Heart right ventricle (tissue), 16 donors: ENCODE results near the gene MPRIP. TPM values are rescaled to one million over a fixed set of nuclear protein-coding genes. Genes with fewer than 3 reads are reported as not detected.

Experiments
- ATAC-seq, 8 donors: fragments of 200-7000 bp; cut with Tn5 transposase; one replicate each; pipeline ENCODE4 v1.9.1; 2020; ENCODE audit warnings: mild to moderate bottlenecking in 8 of 8, moderate library complexity in 8 of 8, moderate number of reproducible peaks in 1 of 8
- DNase-seq, 2 donors: peaks; one replicate each; pipeline ENCODE4 v3.0.0-alpha.2; 2020
- H3K27ac ChIP-seq, 10 donors: fragments of 200-600 bp; sonication (generic) in 2 of 10; one replicate each; pipeline versions ENCODE4 v1.5.0 to v1.8.0; 2020 to 2022; ENCODE audit warnings: mild to moderate bottlenecking in 3 of 10
- H3K27me3 ChIP-seq, 7 donors: fragments of 200-600 bp; one replicate each; pipeline ENCODE4 v1.8.0; 2021 to 2022; ENCODE audit warnings: mild to moderate bottlenecking in 2 of 7
- H3K36me3 ChIP-seq, 9 donors: fragments of 200-600 bp; sonication (generic) in 1 of 9; one replicate each; pipeline versions ENCODE4 v1.5.0 to v1.8.0; 2020 to 2022; ENCODE audit warnings: mild to moderate bottlenecking in 2 of 9
- H3K4me1 ChIP-seq, 9 donors: fragments of 200-600 bp; sonication (generic) in 1 of 9; one replicate each; pipeline versions ENCODE4 v1.5.0 to v1.8.0; 2020 to 2022; ENCODE audit warnings: mild to moderate bottlenecking in 4 of 9
- H3K4me3 ChIP-seq, 10 donors: fragments of 200-600 bp; sonication (generic) in 2 of 10; one replicate each; pipeline versions ENCODE4 v1.5.0 to v1.8.0; 2020 to 2022; ENCODE audit warnings: mild to moderate bottlenecking in 7 of 10, moderate library complexity in 2 of 10
- H3K9me3 ChIP-seq, 11 donors: fragments of 200-600 bp in 10 of 11; sonication (generic) in 2 of 11; one replicate each; pipeline versions ENCODE4 v1.5.0 to v1.8.0; 2013 to 2022; ENCODE audit warnings: mild to moderate bottlenecking in 2 of 11, control low read depth in 1 of 11, moderate library complexity in 1 of 11
- CTCF ChIP-seq, 9 donors: fragments of 200-600 bp; sonication (generic) in 2 of 9; IDR thresholded peaks; one replicate each; pipeline versions ENCODE4 v1.5.0 to v1.8.0; 2021 to 2022; ENCODE audit warnings: antibody characterized with exemption in 9 of 9, mild to moderate bottlenecking in 5 of 9, moderate library complexity in 1 of 9
- WGBS, 2 donors: extraction: QIAGEN DNeasy Blood & Tissue Kit; methylation state at CpG; one replicate each; pipeline ENCODE4 v1.1.7; 2013; ENCODE audit warnings: inconsistent platforms in 1 of 2; 5-methylcytosine and 5-hydroxymethylcytosine counted together
- intact Hi-C, 10 donors: fragments of 100-400 bp; cut with DNase I; formaldehyde crosslinking; loops; one replicate each; pipeline versions ENCODE4 v1.11.1 to v1.14.2; 2022
- polyA plus RNA-seq, 2 donors: library from polyadenylated mRNA; stranded (reverse); fragments of 200-250 nt; gene quantifications; one replicate each; pipeline ENCODE4 v1.2.3, GENCODE V29; 2013
- total RNA-seq, 10 donors: library from RNA; stranded (reverse); fragmentation: NEBNext Ultra II Directional in 3 of 10; extraction: Animal tissue kit (Norgen Biotek cat#: 25700) in 3 of 10; gene quantifications; one replicate each; pipeline versions ENCODE4 v1.2.1 to v1.2.4, GENCODE V29; 2021 to 2023
- donor health status: Arrhythmogenic right ventricular cardiomyopathy.
- donor health status: ischemic (EF 13 %, LVEDD 7.1; RV severe dilation, severe dysfunction).
- donor health status: healthy with polysubstance abuse.
- donor health status: DM: no; HTN: yes; CAD: no.
- donor health status: DM: no; HTN: no; CAD: no.
- donor health status: ischemic (EF 25% LVEDD 6.9; RV normal size, moderate dysfunction).
- donor health status: ischemic (EF 25% LVEDD 5.7; RV mildly dilated, moderate dysfunction).
- donor health status: healthy.
- donor health status: DM: yes; HTN: yes; CAD: no.
- donor health status: Ischemic cardiomyopathy.
- donor health status: ischemic (EF 35%, LVEDD 5.7; RV mildly dilated, moderate dysfunction).
- donor health status: nonischemic (EF 11% LVEDD 7.7; RV severe dilation, severe dysfunction).
- donor health status: DM: yes; HTN: yes; CAD: no.
- donor health status: PGD.
- donor health status: ischemic (EF 29% LVEDD 5.4; RV normal size, mild dysfunction).
- donor health status: nonischemic (EF 23%, LVEDD 6.1; RV moderate dilation, normal function).

The MPRIP gene
- total and polyA plus RNA-seq, 12 donors, result 225 to 409 (median 321) TPM

DNA sequence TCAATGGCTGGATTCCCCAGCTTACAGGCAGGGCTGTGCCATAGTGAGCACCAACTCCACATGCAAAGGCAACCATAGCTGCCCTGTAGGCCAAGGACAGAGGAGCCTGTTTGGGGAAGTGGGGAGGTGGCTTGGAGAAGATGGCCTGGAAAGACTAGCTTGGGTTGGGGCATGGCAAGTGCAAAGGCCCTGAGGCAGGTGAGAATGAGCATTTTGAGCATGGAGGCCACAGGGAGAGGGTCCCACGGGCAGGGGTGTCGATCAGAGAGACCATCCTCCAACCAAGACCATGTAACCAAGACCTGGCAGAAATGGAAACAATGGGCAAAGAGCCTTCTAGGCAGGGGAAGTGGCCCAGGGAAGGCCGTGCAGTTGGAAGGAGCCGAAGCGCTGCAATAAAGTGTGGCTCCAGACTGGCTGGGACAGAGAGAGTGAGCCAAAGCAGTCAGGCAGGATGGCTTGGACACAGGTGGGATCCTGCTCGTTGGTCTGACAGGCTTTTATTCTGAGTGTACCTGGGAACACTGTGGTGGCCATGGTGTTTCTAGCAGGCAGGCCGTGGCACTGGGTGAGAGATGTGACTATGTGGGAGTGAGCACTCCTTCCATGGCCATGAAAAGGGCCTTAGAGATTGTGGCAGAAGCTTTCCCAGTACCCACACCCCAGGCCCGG is 24.8 kb upstream of the MPRIP start:
- Histone ChIP-seq H3K36me3 (no peaks in the 10 kb centered on the region), H3K4me3 (no peak overlapping the region), H3K9me3 (no peaks in the 10 kb centered on the region), H3K27me3 (no peaks in the 10 kb centered on the region), H3K4me1 (peaks cover 7 to 33% (median 19%) of the 10 kb centered on the region in 9 donors), H3K27ac (no peak overlapping the region)
- ATAC-seq (no peak), DNase-seq (no peak)
- WGBS, 2 donors, result 96 to 97% methylated on average over 8 of the region's 8 CpGs
- intact Hi-C loops, result no loop called here
- no peak for TF ChIP-seq CTCF (IDR thresholded peaks at IDR 0.05)

DNA sequence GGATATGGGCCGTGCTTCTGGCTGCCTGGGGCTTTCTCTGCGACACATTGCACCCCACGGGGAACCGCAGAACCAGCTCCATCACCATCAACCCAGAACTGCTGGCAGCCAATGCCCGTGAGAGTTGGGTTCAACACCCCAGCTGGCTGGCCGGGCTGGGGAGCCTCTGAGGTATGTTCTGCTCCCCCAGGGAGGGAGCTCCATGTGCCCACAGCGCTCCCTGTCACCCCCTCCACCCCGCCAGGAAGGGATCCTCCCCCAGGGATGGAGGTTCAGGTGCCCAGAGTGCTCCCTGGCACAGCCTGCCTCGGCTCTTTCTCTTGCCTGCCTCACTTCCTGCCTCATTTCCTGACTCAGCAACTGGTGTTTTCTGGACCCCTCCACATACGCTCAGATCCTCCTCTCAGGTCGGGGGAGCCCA is 24.2 kb upstream of the MPRIP start:
- TF ChIP-seq CTCF (IDR thresholded peaks at IDR 0.05), result no peak
- no peaks in the 10 kb centered on the region for H3K9me3 ChIP-seq
- H3K27me3 ChIP-seq, result no peaks in the 10 kb centered on the region
- WGBS, 2 donors, result 82 to 90% methylated on average over 11 of the region's 11 CpGs
- no peak for DNase-seq
- H3K4me3 ChIP-seq, result no peak overlapping the region
- H3K27ac ChIP-seq, result no peak overlapping the region
- H3K4me1 ChIP-seq, result peaks cover 7 to 35% (median 19%) of the 10 kb centered on the region in 9 donors
- no peaks in the 10 kb centered on the region for H3K36me3 ChIP-seq
- ATAC-seq, result no peak
- intact Hi-C loops, result no loop called here

DNA sequence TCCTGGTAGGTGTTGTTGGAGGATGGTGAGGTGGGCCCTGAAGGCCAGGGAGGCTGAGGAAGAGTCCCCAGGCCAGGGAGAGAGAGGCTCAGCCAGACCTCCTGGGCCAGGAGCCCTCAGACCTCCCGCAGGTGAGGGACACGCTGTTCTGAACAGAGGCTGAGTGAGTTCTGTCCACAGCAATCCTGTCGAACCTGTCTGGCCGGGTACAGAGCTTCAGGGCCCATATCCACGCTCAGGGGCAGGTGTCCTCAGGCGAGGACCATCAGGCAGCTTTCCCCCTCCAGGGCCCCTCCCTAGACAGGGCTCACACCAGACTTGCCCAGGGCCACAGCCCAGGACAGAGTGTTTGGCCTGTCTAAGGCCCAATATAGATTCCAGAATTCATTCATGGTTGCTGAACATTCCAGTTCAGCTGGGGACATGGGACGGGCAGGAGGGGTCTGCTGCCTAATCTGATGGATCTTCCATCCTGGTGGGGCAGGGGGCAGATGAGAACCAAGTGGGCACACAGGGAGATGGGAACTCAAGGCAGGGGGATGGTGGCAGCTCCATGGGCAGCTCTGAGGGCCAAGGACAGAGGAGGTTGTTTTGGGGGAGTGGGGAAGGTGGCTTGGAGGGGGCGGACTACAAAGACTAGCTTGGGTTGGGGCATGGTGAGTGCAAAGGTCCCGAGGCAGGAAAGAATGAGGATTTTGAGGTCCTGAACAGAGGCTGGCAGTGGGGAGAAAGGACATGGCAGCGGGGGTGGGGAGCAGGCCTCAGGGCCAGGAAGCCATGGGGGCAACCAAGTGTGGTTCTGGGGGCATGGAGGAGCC is 23.4 kb upstream of the MPRIP start:
- DNase-seq (no peak), ATAC-seq (no peak)
- H3K4me1 ChIP-seq, result peaks cover 7 to 35% (median 19%) of the 10 kb centered on the region in 9 donors
- H3K27me3 ChIP-seq, result no peaks in the 10 kb centered on the region
- H3K9me3 ChIP-seq, result no peaks in the 10 kb centered on the region
- H3K4me3 ChIP-seq, result no peak overlapping the region
- H3K36me3 ChIP-seq, result no peaks in the 10 kb centered on the region
- TF ChIP-seq CTCF (IDR thresholded peaks at IDR 0.05), result no peak
- intact Hi-C loops, result no loop called here
- 96 to 97% methylated on average over 10 of the region's 10 CpGs for WGBS, 2 donors
- H3K27ac ChIP-seq, result no peak overlapping the region

- DNase-seq, result no peak
Observed at GRCh38 chr17:17019430-17019762, 22.9 kb upstream of the MPRIP start.

More at GRCh38 chr17:17019430-17019762, 22.9 kb upstream of the MPRIP start:
- Histone ChIP-seq H3K9me3 (no peaks in the 10 kb centered on the region), H3K27ac (no peak overlapping the region), H3K4me3 (no peak overlapping the region), H3K27me3 (no peaks in the 10 kb centered on the region), H3K4me1 (peaks cover 7 to 35% (median 19%) of the 10 kb centered on the region in 9 donors), H3K36me3 (no peaks in the 10 kb centered on the region)
- no peak for ATAC-seq
- intact Hi-C loops, result no loop called here
- TF ChIP-seq CTCF (IDR thresholded peaks at IDR 0.05), result no peak
- WGBS, 2 donors, result 97% methylated on average over 5 of the region's 5 CpGs
